ENCODE results near the gene PLCG1.

The PLCG1 gene

DNA sequence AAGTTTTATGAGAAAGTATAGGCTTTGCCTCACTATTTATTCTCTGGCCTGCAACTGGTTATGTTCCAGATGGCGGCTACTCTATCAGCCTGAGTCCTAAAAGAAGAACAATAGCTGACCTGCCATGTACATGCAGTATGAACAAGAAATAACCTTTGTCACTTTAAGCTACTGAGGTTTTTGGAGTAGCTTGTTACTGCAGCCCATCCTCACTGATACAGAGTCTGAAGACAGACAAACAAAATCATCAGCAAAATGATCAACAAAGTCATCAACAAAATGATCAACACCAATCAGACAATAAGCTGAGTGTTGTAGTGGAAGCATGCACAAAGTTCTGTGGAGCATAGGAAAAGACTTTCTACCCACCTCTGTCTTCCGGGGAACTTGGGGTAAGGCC is 82.5 kb downstream of the PLCG1 start:
- DNase-seq: no peak

DNA sequence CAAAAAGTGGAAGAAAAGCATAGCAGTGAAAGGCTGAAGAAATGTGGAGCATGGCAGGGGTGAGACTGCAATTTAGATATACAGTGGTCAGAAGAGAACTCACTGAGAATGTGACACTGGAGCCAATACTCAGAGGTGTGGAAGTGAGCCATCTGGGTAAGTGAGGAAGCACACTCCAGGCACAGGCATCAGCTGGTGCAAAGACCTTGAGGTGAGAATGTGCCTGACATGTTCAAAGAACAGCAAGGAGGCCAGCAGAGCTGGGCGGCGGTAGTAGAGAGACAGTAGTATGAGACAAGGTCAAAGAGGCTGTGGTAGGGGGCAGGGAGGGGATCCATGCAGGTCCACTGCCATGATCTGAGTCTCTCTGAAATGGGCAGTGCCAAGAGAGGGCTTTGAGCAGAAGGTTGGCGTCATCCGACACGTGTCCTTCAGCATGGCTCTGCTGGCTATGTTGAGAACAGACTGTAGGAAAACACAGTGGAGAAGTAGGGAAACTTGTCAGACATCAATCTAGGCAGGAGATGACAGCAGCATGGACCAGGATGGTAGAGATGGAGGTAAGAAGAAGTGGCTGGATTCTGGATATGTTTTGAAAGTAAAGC is 84.4 kb downstream of the PLCG1 start:
- DNase-seq: no peak

DNA sequence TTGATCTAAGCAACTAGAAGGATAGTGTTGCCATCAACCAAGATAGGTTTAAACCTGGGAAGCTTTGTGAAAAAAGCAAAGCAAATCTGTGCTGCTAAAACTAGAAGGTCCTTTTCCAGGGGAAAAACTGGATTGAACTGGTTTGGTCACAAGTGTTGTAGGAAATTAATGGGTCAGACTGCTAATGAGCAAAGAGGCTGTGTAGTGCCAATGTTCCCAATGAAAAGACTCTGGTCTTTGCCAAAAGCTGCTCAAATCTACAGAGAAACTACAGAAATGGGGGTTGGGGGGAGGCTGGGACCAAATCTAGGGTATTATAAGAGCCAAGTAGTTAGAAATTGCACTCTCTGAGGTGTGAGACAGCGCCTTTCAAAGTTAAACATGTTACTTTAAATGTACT is 85.0 kb downstream of the PLCG1 start:
- no peak for DNase-seq

GRCh38 chr20:41222703-41223102 is 85.4 kb downstream of the PLCG1 start:
- DNase-seq: no peak

GRCh38 chr20:41223112-41223511 is 85.8 kb downstream of the PLCG1 start:
- DNase-seq: no peak

DNA sequence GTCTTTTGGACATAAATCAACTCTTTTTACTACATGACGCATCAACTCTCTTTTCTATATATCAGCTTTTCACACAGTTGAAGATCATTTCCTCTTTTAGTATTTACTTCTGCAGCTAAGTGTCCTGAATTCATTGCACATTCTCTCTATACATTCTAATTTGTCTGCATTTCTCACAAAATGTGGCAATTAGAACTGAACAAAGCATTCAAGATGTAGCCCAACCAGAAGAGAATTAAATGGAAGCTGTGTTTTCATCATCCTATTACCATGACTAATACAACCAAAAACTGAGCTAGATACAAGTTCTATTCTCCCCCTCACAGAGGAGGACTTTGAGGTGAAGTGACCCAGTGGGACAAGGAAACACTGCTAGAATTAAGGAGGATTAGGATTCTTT is 86.9 kb downstream of the PLCG1 start:
- no peak for DNase-seq

GRCh38 chr20:41225091-41225490 is 87.7 kb downstream of the PLCG1 start:
- no peak for DNase-seq

- DNase-seq: no peak
These were observed 89.1 kb downstream of the PLCG1 start for GRCh38 chr20:41226426-41226825.

All from NCI-H1694 (cell line).